Amniotic stem cell (primary cell): Measurements from ENCODE around the gene POU3F3.

Source experiments
- DNase-seq: peaks from one replicate; lab custom pipeline; 2025; lab: John Stamatoyannopoulos, UW

The POU3F3 gene

GRCh38 chr2:104876606-104877570 is 23.0 kb downstream of the POU3F3 start:
- DNase-seq, result no peak

GRCh38 chr2:104878863-104879512 is 25.1 kb downstream of the POU3F3 start:
- no peak for DNase-seq

GRCh38 chr2:104880076-104880475 is 26.2 kb downstream of the POU3F3 start:
- DNase-seq, result no peak

GRCh38 chr2:104883357-104883756 is 29.4 kb downstream of the POU3F3 start:
- DNase-seq, result no peak

- DNase-seq, result no peak
Observed at GRCh38 chr2:104885119-104885782, 31.3 kb downstream of the POU3F3 start.

GRCh38 chr2:104887676-104888075 is 33.8 kb downstream of the POU3F3 start:
- DNase-seq, result no peak

GRCh38 chr2:104888489-104889258 is 34.8 kb downstream of the POU3F3 start:
- DNase-seq, result no peak

- no peak for DNase-seq
Observed at GRCh38 chr2:104889291-104889959, 35.5 kb downstream of the POU3F3 start.

- no peak for DNase-seq
Observed at GRCh38 chr2:104889960-104890684, 36.2 kb downstream of the POU3F3 start.

- no peak for DNase-seq
Observed at GRCh38 chr2:104890685-104891069, 36.8 kb downstream of the POU3F3 start.

- no peak for DNase-seq
Observed at GRCh38 chr2:104891145-104891544, 37.2 kb downstream of the POU3F3 start.

GRCh38 chr2:104896446-104896845 is 42.5 kb downstream of the POU3F3 start:
- no peak for DNase-seq

GRCh38 chr2:104897515-104898184 is 43.7 kb downstream of the POU3F3 start:
- no peak for DNase-seq

- no peak for DNase-seq
Observed at GRCh38 chr2:104900608-104901007, 46.7 kb downstream of the POU3F3 start.

- DNase-seq, result no peak
Observed at GRCh38 chr2:104901037-104901881, 47.3 kb downstream of the POU3F3 start.

- DNase-seq, result no peak
Observed at GRCh38 chr2:104902317-104902716, 48.4 kb downstream of the POU3F3 start.
